Rectal smooth muscle tissue (tissue), 1 donor: ENCODE data around the gene FLT1.

Experiments used
- H3K27ac ChIP-seq: one replicate; pipeline ENCODE4 v1.7.0; 2013; ENCODE audit warnings: low read depth, low read length, inconsistent platforms
- H3K27me3 ChIP-seq: one replicate; pipeline ENCODE4 v1.7.0; 2013; ENCODE audit warnings: low read length; ENCODE audit not compliant: control insufficient read depth, insufficient read depth
- H3K36me3 ChIP-seq: one replicate; pipeline ENCODE4 v1.7.0; 2013; ENCODE audit warnings: low read length; ENCODE audit not compliant: control insufficient read depth, insufficient read depth
- H3K4me1 ChIP-seq: one replicate; pipeline ENCODE4 v1.7.0; 2013; ENCODE audit warnings: low read length; ENCODE audit not compliant: control insufficient read depth, insufficient read depth
- H3K4me3 ChIP-seq: one replicate; pipeline ENCODE4 v1.7.0; 2013; ENCODE audit warnings: low read length
- H3K9ac ChIP-seq: one replicate; pipeline ENCODE4 v1.7.0; 2013; ENCODE audit warnings: low read length

Gene FLT1

GRCh38 chr13:28329395-28330158, 165.4 kb downstream of the FLT1 start:
- Histone ChIP-seq H3K9ac (no peak overlapping the region), H3K4me3 (no peak overlapping the region), H3K36me3 (no peaks in the 10 kb centered on the region), H3K27ac (no peak overlapping the region), H3K27me3 (no peaks in the 10 kb centered on the region), H3K4me1 (no peaks in the 10 kb centered on the region)

GRCh38 chr13:28328271-28328607, 166.7 kb downstream of the FLT1 start:
- H3K4me1 ChIP-seq, result no peaks in the 10 kb centered on the region
- no peaks in the 10 kb centered on the region for H3K36me3 ChIP-seq
- H3K4me3 ChIP-seq, result no peak overlapping the region
- no peaks in the 10 kb centered on the region for H3K27me3 ChIP-seq
- no peak overlapping the region for H3K9ac ChIP-seq
- no peak overlapping the region for H3K27ac ChIP-seq

- Histone ChIP-seq H3K36me3 (no peaks in the 10 kb centered on the region), H3K27ac (no peak overlapping the region), H3K4me1 (no peaks in the 10 kb centered on the region), H3K4me3 (no peak overlapping the region), H3K9ac (no peak overlapping the region), H3K27me3 (no peaks in the 10 kb centered on the region)
Observed at GRCh38 chr13:28327373-28328270, 167.3 kb downstream of the FLT1 start.

- Histone ChIP-seq H3K9ac (no peak overlapping the region), H3K4me3 (no peak overlapping the region), H3K4me1 (no peaks in the 10 kb centered on the region), H3K27ac (no peak overlapping the region), H3K27me3 (no peaks in the 10 kb centered on the region), H3K36me3 (no peaks in the 10 kb centered on the region)
Observed at GRCh38 chr13:28326056-28326455, 168.9 kb downstream of the FLT1 start.

GRCh38 chr13:28325022-28325421, 169.9 kb downstream of the FLT1 start:
- H3K9ac ChIP-seq, result no peak overlapping the region

GRCh38 chr13:28324181-28324789, 170.6 kb downstream of the FLT1 start:
- Histone ChIP-seq H3K27me3 (no peaks in the 10 kb centered on the region), H3K9ac (no peak overlapping the region), H3K36me3 (no peaks in the 10 kb centered on the region), H3K4me3 (no peak overlapping the region), H3K4me1 (no peaks in the 10 kb centered on the region), H3K27ac (no peak overlapping the region)

More at GRCh38 chr13:28325022-28325421, 169.9 kb downstream of the FLT1 start:
- no peaks in the 10 kb centered on the region for H3K27me3 ChIP-seq
- H3K4me3 ChIP-seq, result no peak overlapping the region
- no peaks in the 10 kb centered on the region for H3K4me1 ChIP-seq
- H3K36me3 ChIP-seq, result no peaks in the 10 kb centered on the region
- no peak overlapping the region for H3K27ac ChIP-seq

- Histone ChIP-seq H3K9ac (no peak overlapping the region), H3K4me1 (no peaks in the 10 kb centered on the region), H3K27me3 (no peaks in the 10 kb centered on the region), H3K4me3 (no peak overlapping the region), H3K27ac (no peak overlapping the region), H3K36me3 (no peaks in the 10 kb centered on the region)
Observed at GRCh38 chr13:28322256-28322905, 172.5 kb downstream of the FLT1 start.

- H3K27ac ChIP-seq, result no peak overlapping the region
- no peaks in the 10 kb centered on the region for H3K4me1 ChIP-seq
- no peak overlapping the region for H3K4me3 ChIP-seq
- no peak overlapping the region for H3K9ac ChIP-seq
- H3K27me3 ChIP-seq, result no peaks in the 10 kb centered on the region
- H3K36me3 ChIP-seq, result no peaks in the 10 kb centered on the region
Observed at GRCh38 chr13:28321756-28322155, 173.2 kb downstream of the FLT1 start.

GRCh38 chr13:28320884-28321574, 173.9 kb downstream of the FLT1 start:
- Histone ChIP-seq H3K27ac (no peak overlapping the region), H3K4me1 (no peaks in the 10 kb centered on the region), H3K9ac (no peak overlapping the region), H3K36me3 (no peaks in the 10 kb centered on the region), H3K27me3 (no peaks in the 10 kb centered on the region), H3K4me3 (no peak overlapping the region)

- Histone ChIP-seq H3K4me3 (no peak overlapping the region), H3K27ac (no peak overlapping the region), H3K4me1 (no peaks in the 10 kb centered on the region), H3K36me3 (no peaks in the 10 kb centered on the region), H3K9ac (no peak overlapping the region), H3K27me3 (no peaks in the 10 kb centered on the region)
Observed at GRCh38 chr13:28320209-28320608, 174.7 kb downstream of the FLT1 start.

GRCh38 chr13:28319528-28319927, 175.4 kb downstream of the FLT1 start:
- no peaks in the 10 kb centered on the region for H3K27me3 ChIP-seq
- no peaks in the 10 kb centered on the region for H3K4me1 ChIP-seq
- no peaks in the 10 kb centered on the region for H3K36me3 ChIP-seq
- no peak overlapping the region for H3K27ac ChIP-seq
- H3K9ac ChIP-seq, result no peak overlapping the region
- H3K4me3 ChIP-seq, result no peak overlapping the region

GRCh38 chr13:28318496-28318895, 176.4 kb downstream of the FLT1 start:
- no peaks in the 10 kb centered on the region for H3K27me3 ChIP-seq
- no peak overlapping the region for H3K9ac ChIP-seq
- no peak overlapping the region for H3K4me3 ChIP-seq
- H3K36me3 ChIP-seq, result no peaks in the 10 kb centered on the region
- no peaks in the 10 kb centered on the region for H3K4me1 ChIP-seq
- H3K27ac ChIP-seq, result no peak overlapping the region
